ENCODE results near the gene NFYC.
"Not testable (repeated sequence)": the region's sequence is repeated elsewhere in the genome, so short reads cannot be mapped to it uniquely, and the experiment has no call there.

The NFYC gene

GRCh38 chr1:40708750-40709099, 17.2 kb downstream of the NFYC start:
- no peak for DNase-seq

DNA sequence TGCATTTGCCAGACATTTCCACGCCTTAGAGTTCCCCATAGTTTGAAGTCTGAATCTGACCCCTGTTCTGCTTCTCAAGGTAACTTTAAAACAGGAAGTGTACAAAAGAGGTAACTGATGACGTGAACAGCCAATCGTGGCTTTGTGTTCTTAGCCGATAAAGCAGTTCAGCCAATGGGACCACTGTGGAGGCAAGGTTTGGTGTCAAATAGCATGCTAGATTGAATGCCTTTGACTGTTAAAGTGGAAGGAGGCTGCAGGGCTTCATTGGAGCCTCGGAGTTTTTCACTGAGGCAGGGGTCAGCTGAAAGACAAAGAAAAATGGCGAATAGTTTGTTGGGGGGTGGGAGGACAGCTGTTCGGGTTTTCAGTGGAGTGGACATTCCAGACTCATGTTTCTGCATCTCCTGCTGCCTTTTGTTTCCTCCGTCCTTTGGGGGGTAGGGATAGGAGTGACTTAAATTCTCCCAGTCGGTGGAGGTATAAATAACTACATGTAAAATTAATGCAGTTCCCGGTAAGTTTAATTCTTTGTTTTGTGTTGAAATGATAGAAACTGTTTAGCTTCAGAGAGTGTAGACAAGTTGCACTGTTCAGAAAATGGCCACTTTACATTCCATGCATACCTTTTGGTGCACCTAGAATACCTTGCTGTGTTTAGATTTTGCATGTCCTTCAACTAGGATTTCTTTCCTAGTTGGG, 17.7 kb downstream of the NFYC start:
- DNase-seq: peak; percentile 20

GRCh38 chr1:40709802-40710278, 18.3 kb downstream of the NFYC start:
- DNase-seq: no peak

- DNase-seq: no peak
These were observed 19.2 kb downstream of the NFYC start for GRCh38 chr1:40710581-40711315.

DNA sequence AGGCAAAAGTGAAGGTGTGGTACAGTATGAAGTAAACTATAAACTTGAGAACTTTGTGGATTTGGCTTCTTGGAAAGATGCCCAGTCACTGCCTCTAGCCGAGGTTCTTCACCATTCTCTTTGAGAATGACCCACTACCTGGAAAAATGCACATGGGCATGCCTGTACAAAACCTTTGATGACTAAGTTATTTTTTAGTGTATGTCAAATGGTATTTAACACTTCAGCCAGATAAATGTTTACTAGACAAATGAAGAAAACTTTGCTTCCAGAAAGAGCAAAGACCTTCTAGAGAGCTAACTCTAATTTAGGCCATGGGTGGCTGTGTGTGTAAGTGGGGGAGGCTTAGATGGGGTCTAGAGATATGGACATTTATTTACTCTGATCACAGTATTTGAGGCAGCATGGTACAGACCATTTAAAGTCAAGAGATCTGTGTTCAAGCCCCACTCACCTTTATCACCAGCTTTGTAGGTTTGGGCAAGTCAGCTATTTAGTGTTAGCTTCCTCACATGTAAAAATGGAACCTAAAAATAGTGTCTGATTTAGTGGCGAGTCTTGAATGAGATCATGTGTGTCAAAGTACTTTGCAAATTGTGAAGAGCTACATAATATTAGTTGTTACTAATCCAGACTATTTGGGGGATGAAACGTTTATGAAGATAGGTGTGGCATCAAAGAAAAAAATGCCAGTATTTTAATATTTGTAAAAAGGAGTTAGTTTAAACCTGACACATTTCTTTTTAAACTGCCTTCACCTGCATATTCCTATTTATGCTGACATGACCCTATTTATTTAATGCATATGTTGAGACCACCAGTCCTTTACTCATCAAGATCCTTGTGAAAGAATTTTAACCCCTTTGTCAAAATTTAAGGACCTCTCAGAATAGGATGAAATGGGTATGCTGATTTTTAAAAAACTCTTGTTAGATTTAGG, 20.2 kb downstream of the NFYC start:
- DNase-seq: peak; percentile 37

- DNase-seq: peak; percentile 92
These were observed 21.0 kb downstream of the NFYC start for GRCh38 chr1:40712405-40712944.

- no peak for DNase-seq
These were observed 21.5 kb downstream of the NFYC start for GRCh38 chr1:40712997-40713396.

- peak; percentile 33 for DNase-seq
These were observed 24.1 kb downstream of the NFYC start for GRCh38 chr1:40715491-40716059.

- no peak for DNase-seq
These were observed 25.6 kb downstream of the NFYC start for GRCh38 chr1:40717065-40717464.

GRCh38 chr1:40717955-40718354, 26.5 kb downstream of the NFYC start:
- no peak for DNase-seq

DNA sequence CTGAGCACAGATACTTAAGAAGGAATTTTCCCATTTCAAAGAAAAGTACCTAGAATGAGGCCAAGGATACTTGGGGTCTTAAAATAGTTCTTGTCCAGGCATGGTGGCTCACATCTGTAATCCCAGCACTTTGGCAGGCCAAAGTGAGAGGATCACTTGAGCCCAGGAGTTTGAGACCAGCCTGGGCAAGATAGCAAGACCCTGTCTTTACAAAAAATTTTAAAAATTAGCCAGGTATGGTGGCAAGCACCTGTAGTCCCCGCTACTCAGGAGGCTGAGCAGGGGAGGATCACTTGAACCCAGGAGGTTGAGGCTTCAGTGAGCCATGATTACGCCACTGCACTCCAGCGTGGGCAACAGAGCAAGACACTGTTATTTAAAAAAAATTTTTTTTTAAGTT, 29.0 kb downstream of the NFYC start:
- DNase-seq: no peak

DNA sequence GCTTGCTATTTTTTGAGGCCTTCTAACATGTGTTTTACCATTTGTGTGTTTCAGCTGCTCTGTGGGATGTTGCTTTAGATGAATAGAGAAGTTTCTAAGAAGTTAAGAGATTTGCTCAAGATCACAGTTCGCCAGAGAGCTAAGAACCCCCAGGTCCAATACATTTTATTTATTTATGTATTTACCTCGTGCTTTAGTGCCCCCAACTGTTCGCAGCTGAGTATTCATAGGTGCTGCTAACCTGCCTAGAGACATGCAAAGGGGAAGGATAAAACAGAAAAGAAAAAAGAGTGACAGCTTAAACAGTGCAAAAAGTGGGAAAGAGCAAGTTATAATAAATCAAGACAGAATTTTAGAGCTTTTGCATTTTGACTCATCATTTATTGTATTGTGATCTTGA, 31.1 kb downstream of the NFYC start:
- no peak for DNase-seq

GRCh38 chr1:40723196-40723955, 31.9 kb downstream of the NFYC start:
- DNase-seq: no peak

GRCh38 chr1:40727662-40728061, 36.2 kb downstream of the NFYC start:
- DNase-seq: not testable (repeated sequence)

DNA sequence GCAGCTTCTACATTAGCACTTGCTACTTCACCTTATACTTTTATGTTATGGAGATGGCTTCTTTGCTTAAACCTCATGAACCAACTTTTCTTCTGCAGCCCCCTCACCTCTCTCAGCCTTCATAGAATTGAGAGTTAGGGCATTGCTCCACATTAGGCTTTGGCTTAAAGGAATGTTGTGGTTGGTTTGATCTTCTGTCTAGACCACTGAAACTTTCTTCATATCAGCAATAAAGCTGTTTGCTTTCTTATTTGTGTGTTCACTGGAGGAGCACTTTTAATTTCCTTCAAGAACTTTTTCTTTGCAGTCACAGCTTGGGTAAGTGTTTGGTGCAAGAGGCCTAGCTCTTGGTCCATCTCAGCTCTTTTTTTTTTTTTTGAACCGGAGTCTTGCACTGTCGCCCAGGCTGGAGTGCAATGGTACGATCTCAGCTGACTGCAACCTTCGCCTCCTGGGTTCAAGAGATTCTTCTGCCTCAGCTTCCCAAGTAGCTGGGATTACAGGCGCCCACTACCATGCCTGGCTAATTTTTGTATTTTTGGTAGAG, 37.9 kb downstream of the NFYC start:
- not testable (repeated sequence) for DNase-seq

GRCh38 chr1:40732756-40733301, 41.3 kb downstream of the NFYC start:
- no peak for DNase-seq

DNA sequence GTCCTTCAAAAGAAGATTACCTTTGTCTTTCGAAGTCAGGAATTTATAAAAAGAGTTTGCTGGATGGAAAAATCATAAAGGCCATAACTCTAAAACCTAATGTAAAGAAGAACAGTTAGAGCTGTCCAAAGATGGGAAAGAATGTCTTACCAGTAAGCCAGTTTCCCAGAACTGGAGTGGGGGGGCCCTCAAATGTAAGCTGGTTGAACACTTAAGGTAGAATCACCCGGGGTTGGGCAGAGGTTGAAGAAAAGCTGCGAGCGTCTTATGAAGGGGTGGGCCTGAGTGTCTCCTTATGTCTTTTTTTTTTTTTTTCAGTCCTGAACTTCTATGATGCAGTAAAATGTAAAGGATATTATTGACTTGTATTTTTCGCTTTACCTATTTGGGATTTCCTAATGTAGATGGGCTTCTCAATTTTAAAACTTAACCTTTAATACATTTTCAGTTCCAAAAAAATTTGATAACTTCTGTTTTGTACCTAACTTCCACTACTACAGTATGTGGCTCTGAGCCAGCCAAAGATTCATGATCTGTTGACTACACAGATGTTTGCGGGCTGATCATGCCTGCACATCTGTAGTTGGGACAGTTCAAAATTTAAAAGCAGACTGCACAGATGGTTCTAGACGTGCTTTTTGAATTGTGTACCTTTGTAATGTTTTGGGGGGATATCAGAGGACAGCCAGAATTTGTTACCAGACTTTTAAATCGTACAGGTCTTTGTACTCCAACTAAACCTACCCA, 43.6 kb downstream of the NFYC start:
- DNase-seq: no peak

- no peak for DNase-seq
These were observed 44.6 kb downstream of the NFYC start for GRCh38 chr1:40736085-40736531.

DNA sequence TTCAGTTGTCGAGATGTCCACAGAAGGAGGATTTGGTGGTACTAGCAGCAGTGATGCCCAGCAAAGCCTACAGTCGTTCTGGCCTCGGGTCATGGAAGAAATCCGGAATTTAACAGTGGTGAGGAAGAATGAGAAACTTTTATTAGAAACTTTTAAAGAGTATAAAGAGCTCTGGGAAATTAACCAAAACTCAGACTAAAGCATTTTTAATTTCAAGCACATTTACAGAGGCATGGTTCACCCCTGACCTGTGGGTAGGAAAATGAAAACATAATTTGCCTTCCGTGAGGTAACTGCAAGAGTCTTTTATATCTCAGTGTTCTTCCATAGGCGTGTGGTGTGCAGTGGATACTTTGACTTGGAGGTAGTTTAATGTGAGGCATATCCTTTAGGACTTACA, 47.3 kb downstream of the NFYC start:
- no peak for DNase-seq

- DNase-seq: no peak
These were observed 48.0 kb downstream of the NFYC start for GRCh38 chr1:40739455-40740008.

Measured in DMS53 (cell line).